ENCODE data around the gene NFKB2.

NFKB2 gene

DNA sequence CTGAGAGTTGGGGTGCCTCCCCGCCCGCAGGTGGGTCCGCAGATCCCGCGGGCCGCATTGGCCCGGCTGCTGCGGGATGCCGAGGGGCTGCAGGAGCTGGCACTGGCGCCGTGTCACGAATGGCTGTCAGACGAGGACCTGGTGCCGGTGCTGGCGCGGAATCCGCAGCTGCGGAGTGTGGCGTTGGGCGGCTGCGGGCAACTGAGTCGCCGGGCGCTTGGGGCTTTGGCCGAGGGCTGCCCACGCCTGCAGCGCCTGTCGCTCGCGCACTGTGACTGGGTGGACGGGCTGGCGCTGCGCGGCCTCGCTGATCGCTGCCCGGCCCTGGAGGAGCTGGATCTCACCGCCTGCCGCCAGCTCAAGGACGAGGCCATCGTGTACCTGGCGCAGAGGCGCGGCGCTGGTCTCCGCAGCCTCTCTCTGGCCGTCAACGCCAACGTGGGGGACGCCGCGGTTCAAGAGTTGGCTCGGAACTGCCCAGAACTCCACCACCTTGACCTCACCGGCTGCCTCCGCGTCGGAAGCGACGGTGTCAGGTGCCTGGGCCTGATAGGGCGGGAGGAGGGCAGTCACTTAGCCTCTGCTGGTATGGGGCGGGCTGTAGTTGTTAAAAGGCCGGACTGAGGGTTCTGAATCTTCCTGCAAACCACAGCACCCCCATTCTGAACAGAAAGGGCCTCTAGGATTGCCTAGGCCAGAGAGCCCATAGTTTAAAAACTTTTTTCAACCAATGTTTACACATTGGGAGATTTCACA is 26.4 kb downstream of the NFKB2 start:
- DNase-seq (ENCODE audit: low spot score) = no peak
- TF ChIP-seq, protein P1, sequence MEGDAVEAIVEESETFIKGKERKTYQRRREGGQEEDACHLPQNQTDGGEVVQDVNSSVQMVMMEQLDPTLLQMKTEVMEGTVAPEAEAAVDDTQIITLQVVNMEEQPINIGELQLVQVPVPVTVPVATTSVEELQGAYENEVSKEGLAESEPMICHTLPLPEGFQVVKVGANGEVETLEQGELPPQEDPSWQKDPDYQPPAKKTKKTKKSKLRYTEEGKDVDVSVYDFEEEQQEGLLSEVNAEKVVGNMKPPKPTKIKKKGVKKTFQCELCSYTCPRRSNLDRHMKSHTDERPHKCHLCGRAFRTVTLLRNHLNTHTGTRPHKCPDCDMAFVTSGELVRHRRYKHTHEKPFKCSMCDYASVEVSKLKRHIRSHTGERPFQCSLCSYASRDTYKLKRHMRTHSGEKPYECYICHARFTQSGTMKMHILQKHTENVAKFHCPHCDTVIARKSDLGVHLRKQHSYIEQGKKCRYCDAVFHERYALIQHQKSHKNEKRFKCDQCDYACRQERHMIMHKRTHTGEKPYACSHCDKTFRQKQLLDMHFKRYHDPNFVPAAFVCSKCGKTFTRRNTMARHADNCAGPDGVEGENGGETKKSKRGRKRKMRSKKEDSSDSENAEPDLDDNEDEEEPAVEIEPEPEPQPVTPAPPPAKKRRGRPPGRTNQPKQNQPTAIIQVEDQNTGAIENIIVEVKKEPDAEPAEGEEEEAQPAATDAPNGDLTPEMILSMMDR (IDR thresholded peaks at IDR 0.05; ENCODE audit: borderline replicate concordance, control extremely low read depth, extremely low read depth, insufficient read depth, missing control alignments) = no peak
- in situ Hi-C loops (cut with MboI; ENCODE audit: low sequenced_read_pairs, unreplicated experiment) = no loop called here

DNA sequence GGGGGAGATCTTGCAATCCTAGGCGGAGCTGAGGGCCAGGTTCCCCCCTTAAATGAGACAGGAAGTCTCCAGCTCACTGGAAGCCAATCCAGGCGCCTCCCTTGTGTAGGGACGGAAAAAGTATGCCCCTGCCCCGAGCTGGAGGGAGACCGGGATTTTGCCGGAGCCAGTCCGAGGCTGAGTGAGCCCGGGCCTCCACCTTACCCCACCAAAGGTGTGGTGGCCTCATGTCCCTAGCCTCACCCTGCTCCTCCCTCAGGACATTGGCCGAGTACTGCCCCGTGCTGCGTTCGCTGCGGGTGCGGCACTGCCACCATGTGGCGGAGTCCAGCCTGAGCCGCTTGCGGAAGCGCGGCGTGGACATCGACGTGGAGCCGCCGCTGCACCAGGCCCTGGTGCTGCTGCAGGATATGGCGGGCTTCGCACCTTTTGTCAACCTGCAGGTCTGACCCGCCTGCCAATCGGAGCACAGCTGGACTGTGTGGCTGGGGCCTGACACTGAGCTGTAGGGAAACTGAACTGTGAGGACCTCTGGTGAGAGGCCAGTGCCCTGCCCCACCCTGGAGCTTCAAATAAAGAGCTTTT is 27.1 kb downstream of the NFKB2 start:
- peak; percentile 79 for DNase-seq (ENCODE audit: low spot score)
- TF ChIP-seq, protein P1 (IDR thresholded peaks at IDR 0.05; ENCODE audit: borderline replicate concordance, control extremely low read depth, extremely low read depth, insufficient read depth, missing control alignments) = peak; percentile 54
- in situ Hi-C loops (cut with MboI; ENCODE audit: low sequenced_read_pairs, unreplicated experiment) = no loop called here

DNA sequence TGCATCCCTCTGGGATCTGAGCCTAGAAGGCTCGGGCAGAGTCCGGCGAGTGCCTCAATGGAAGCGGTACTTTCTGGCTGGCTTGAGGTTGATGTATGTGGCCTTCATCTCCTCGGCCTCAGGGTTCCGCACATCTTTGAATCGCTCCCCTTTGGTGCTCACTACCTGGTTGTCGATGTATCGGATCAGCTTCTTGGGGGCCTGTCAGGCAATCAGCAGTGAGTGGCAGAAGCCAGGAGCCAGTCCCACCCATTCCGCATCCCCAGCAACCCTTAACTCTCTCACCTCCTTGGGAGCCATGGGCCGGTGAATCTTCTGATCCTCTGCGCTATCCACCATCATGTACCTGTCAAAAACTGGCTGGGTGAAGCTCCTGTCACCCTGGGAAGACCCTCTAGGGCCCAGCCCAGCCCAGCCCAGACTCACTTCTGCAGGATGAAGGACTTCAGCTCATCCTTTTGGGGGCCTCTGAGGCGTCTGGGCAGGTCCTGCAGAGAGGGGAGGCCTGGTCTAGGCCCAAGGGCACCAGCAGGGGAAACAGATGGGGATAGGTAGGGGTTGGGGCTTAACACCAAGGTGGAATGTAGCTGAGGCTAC is 28.0 kb downstream of the NFKB2 start:
- no peak for DNase-seq (ENCODE audit: low spot score)
- in situ Hi-C loops (cut with MboI; ENCODE audit: low sequenced_read_pairs, unreplicated experiment) = no loop called here
- TF ChIP-seq, protein P1 (IDR thresholded peaks at IDR 0.05; ENCODE audit: borderline replicate concordance, control extremely low read depth, extremely low read depth, insufficient read depth, missing control alignments) = no peak

DNA sequence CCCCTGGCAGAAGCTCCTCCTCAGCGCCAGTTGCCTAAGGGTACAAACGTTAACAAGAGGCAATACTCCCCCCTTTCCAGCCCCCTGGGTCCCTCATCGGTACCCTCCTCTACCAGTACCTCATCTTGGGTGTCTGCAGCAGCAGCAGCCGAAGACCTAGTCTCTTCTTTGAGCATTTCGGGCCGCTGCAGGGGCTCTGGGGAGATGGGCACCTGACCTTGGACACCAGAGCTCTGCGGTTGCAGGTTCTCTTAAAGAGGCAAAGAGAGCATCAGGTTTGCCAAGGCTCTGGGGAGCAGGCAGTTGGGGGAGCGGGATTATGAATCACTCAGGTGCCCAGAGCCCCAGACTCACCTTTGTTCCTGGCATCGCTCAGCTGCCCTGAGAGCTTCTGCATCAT is 28.6 kb downstream of the NFKB2 start:
- TF ChIP-seq, protein P1 (IDR thresholded peaks at IDR 0.05; ENCODE audit: borderline replicate concordance, control extremely low read depth, extremely low read depth, insufficient read depth, missing control alignments) = no peak
- in situ Hi-C loops (cut with MboI; ENCODE audit: low sequenced_read_pairs, unreplicated experiment) = no loop called here
- DNase-seq (ENCODE audit: low spot score) = no peak

DNA sequence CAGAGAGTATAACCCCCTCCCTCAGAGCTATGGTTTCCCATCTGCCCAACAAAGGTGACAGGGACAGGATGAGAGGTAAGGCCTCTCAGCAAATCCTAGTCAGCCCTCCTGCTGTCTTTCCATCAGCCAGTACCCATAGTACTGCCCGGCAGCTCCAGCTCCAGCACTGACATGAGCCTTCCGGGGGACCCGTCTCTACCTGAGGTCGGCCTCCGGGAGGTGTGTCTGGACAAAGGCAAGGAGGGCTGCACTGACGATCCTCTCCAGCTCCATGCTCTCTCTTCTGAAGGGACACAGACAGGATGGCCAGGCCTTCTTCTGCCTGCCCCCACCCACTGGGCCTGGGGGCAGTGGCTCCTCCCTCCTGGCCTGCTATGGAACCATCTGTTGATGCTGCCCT is 29.4 kb downstream of the NFKB2 start:
- TF ChIP-seq, protein P1 (IDR thresholded peaks at IDR 0.05; ENCODE audit: borderline replicate concordance, control extremely low read depth, extremely low read depth, insufficient read depth, missing control alignments) = no peak
- no peak for DNase-seq (ENCODE audit: low spot score)
- in situ Hi-C loops (cut with MboI; ENCODE audit: low sequenced_read_pairs, unreplicated experiment) = no loop called here

DNA sequence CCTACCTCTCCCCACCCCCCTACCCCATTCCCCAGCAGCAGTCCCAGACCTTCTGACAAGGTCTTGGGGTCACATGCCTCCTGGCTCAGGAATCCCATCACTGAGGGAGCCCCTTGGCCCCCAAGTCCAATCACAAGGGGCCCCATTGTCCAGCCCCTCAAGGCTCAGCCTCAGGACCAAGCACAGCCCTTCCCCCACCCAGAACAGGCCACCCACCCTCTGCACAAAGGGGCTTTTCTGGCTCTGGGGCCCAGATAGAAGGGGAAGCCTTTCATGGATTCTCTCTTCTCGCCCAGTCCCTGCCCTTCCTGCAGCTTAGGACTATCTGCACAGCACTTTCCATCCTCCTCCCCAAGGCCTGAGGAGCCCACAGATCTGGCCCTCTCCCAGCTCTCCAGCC is 29.9 kb downstream of the NFKB2 start:
- no peak for DNase-seq (ENCODE audit: low spot score)
- in situ Hi-C loops (cut with MboI; ENCODE audit: low sequenced_read_pairs, unreplicated experiment) = no loop called here
- TF ChIP-seq, protein P1 (IDR thresholded peaks at IDR 0.05; ENCODE audit: borderline replicate concordance, control extremely low read depth, extremely low read depth, insufficient read depth, missing control alignments) = no peak
